Stimulated activated CD8-positive, alpha-beta memory T cell treated with anti-CD3 and anti-CD28 coated beads, Interleukin-2, amount 100 ng/mL, for 1 hour (primary cell): Measurements from ENCODE around the gene CDH4.

Source experiments
- DNase-seq, 2 donors: peaks; one replicate each; pipeline ENCODE4 v3.0.0-alpha.2; 2020; ENCODE audit warnings: low read depth in 2 of 2

The CDH4 gene

GRCh38 chr20:61789329-61789728 is 537.3 kb downstream of the CDH4 start:
- no peak for DNase-seq

- no peak for DNase-seq
Measured at GRCh38 chr20:61790116-61790827, 538.2 kb downstream of the CDH4 start.

GRCh38 chr20:61791995-61792394 is 539.9 kb downstream of the CDH4 start:
- no peak for DNase-seq

GRCh38 chr20:61795669-61796630 is 543.9 kb downstream of the CDH4 start:
- no peak for DNase-seq

- DNase-seq = no peak
Measured at GRCh38 chr20:61796738-61797137, 544.7 kb downstream of the CDH4 start.

- no peak for DNase-seq
Measured at GRCh38 chr20:61797200-61797599, 545.1 kb downstream of the CDH4 start.

GRCh38 chr20:61797971-61798411 is 545.9 kb downstream of the CDH4 start:
- no peak for DNase-seq

- no peak for DNase-seq
Measured at GRCh38 chr20:61798632-61799031, 546.6 kb downstream of the CDH4 start.

- DNase-seq = no peak
Measured at GRCh38 chr20:61799394-61799923, 547.4 kb downstream of the CDH4 start.

- no peak for DNase-seq
Measured at GRCh38 chr20:61799928-61800327, 547.9 kb downstream of the CDH4 start.

GRCh38 chr20:61800359-61801064 is 548.5 kb downstream of the CDH4 start:
- no peak for DNase-seq

- no peak for DNase-seq
Measured at GRCh38 chr20:61801065-61801360, 549.0 kb downstream of the CDH4 start.

GRCh38 chr20:61801428-61801827 is 549.4 kb downstream of the CDH4 start:
- DNase-seq = no peak

GRCh38 chr20:61801857-61802442 is 549.9 kb downstream of the CDH4 start:
- DNase-seq = no peak

- no peak for DNase-seq
Measured at GRCh38 chr20:61802721-61803311, 550.8 kb downstream of the CDH4 start.

GRCh38 chr20:61803416-61803914 is 551.4 kb downstream of the CDH4 start:
- no peak for DNase-seq

- no peak for DNase-seq
Measured at GRCh38 chr20:61803915-61804751, 552.1 kb downstream of the CDH4 start.

GRCh38 chr20:61804752-61805295 is 552.8 kb downstream of the CDH4 start:
- no peak for DNase-seq

GRCh38 chr20:61805365-61805764 is 553.3 kb downstream of the CDH4 start:
- DNase-seq = no peak

- DNase-seq = no peak
Measured at GRCh38 chr20:61805781-61806180, 553.7 kb downstream of the CDH4 start.
